Measurements from ENCODE around the gene EMP3.

DNA sequence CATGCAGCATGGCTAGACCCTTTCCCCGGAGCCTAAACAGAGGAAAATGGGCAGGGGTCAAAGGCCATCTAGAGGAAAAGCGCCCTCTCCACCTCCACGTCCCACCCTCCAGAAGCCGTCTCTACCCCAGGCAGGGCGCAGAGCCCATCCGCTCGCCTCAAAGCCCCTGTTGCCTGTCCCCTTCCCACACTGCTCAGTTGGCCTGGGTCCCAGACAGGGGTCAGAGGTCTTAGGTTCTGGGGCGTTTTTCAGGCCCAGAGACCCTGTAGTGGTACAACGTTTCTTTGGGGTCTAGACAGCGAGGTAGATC is 38.1 kb downstream of the EMP3 start:
- TF ChIP-seq, protein P1, sequence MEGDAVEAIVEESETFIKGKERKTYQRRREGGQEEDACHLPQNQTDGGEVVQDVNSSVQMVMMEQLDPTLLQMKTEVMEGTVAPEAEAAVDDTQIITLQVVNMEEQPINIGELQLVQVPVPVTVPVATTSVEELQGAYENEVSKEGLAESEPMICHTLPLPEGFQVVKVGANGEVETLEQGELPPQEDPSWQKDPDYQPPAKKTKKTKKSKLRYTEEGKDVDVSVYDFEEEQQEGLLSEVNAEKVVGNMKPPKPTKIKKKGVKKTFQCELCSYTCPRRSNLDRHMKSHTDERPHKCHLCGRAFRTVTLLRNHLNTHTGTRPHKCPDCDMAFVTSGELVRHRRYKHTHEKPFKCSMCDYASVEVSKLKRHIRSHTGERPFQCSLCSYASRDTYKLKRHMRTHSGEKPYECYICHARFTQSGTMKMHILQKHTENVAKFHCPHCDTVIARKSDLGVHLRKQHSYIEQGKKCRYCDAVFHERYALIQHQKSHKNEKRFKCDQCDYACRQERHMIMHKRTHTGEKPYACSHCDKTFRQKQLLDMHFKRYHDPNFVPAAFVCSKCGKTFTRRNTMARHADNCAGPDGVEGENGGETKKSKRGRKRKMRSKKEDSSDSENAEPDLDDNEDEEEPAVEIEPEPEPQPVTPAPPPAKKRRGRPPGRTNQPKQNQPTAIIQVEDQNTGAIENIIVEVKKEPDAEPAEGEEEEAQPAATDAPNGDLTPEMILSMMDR (conservative IDR thresholded peaks at IDR 0.05 in 1 of 2, IDR thresholded peaks at IDR 0.05 in 1 of 2; ENCODE audit: extremely low read depth in 1 of 2, insufficient read depth in 1 of 2, low read depth in 1 of 2, low read length in 2 of 2) = no peak
- no peak for TF ChIP-seq EZH2 (IDR thresholded peaks at IDR 0.05; ENCODE audit: borderline replicate concordance, low read length)

Data from mammary epithelial cell (primary cell).